MM.1S (cell line): ENCODE results near the gene PBX3.

Source experiments
- DNase-seq: peaks from one replicate; pipeline ENCODE4 v3.0.0-alpha.2; 2015
- H2AFZ ChIP-seq: fragments of 300-600 bp; sonication (generic); 2 replicates; pipeline ENCODE4 v1.6.0; 2016; ENCODE audit warnings: antibody characterized with exemption, low read length
- H3F3A ChIP-seq: fragments of 300-600 bp; sonication (generic); 2 replicates; pipeline ENCODE4 v1.6.1; 2016; ENCODE audit warnings: mild to moderate bottlenecking, antibody characterized with exemption, low read length, moderate library complexity, mixed read lengths; ENCODE audit not compliant: insufficient read depth
- H3K27ac ChIP-seq: fragments of 300-600 bp; sonication (generic); 2 replicates; pipeline ENCODE4 v1.5.1; 2016; ENCODE audit warnings: mild to moderate bottlenecking, low read length
- H3K27me3 ChIP-seq: fragments of 300-600 bp; sonication (generic); replicated peaks from 2 replicates; pipeline ENCODE4 v1.6.0; 2016; ENCODE audit warnings: low read length; ENCODE audit not compliant: insufficient read depth
- H3K36me3 ChIP-seq: fragments of 300-600 bp; sonication (generic); replicated peaks from 2 replicates; pipeline ENCODE4 v1.6.1; 2016; ENCODE audit warnings: mild to moderate bottlenecking, low read length, mixed read lengths; ENCODE audit not compliant: insufficient read depth
- H3K4me1 ChIP-seq: fragments of 300-600 bp; sonication (generic); 2 replicates; pipeline ENCODE4 v1.6.1; 2016; ENCODE audit warnings: low read length, mixed read lengths
- H3K4me2 ChIP-seq: fragments of 300-600 bp; sonication (generic); 2 replicates; pipeline ENCODE4 v1.6.0; 2016; ENCODE audit warnings: low read depth, low read length
- H3K4me3 ChIP-seq: fragments of 300-600 bp; sonication (generic); 2 replicates; pipeline ENCODE4 v1.5.1; 2016; ENCODE audit warnings: low read length, mixed read lengths
- H3K79me2 ChIP-seq: fragments of 300-600 bp; sonication (generic); 2 replicates; pipeline ENCODE4 v1.6.1; 2016; ENCODE audit warnings: mixed run types, low read length, mixed read lengths
- H3K9ac ChIP-seq: fragments of 300-600 bp; sonication (generic); 2 replicates; pipeline ENCODE4 v1.6.1; 2016; ENCODE audit warnings: low read length, mixed read lengths
- H3K9me2 ChIP-seq: fragments of 300-600 bp; sonication (generic); replicated peaks from 2 replicates; pipeline ENCODE4 v1.6.1; 2016; ENCODE audit warnings: mild to moderate bottlenecking, low read length, mixed read lengths; ENCODE audit not compliant: insufficient read depth
- H3K9me3 ChIP-seq: fragments of 300-600 bp; sonication (generic); replicated peaks from 2 replicates; pipeline ENCODE4 v1.6.1; 2016; ENCODE audit warnings: mild to moderate bottlenecking, low read length, mixed read lengths; ENCODE audit not compliant: insufficient read depth
- H4K20me1 ChIP-seq: fragments of 300-600 bp; sonication (generic); 2 replicates; pipeline ENCODE4 v1.6.1; 2016; ENCODE audit warnings: mild to moderate bottlenecking, low read length, moderate library complexity, mixed read lengths; ENCODE audit not compliant: insufficient read depth
- CTCF ChIP-seq: fragments of 300-600 bp; sonication (generic); IDR thresholded peaks from 2 replicates; pipeline ENCODE4 v1.5.1; 2016; ENCODE audit warnings: antibody characterized with exemption, low read length, mixed read lengths
- EZH2 ChIP-seq: fragments of 300-600 bp; sonication (generic); optimal IDR thresholded peaks from 2 replicates; pipeline ENCODE3; 2017; ENCODE audit warnings: low read depth, mild to moderate bottlenecking, antibody characterized with exemption, low read length, mixed read lengths
- EZH2phosphoT487 ChIP-seq: fragments of 300-600 bp; sonication (generic); IDR thresholded peaks from 2 replicates; pipeline ENCODE4 v1.6.1; 2018; ENCODE audit warnings: antibody characterized with exemption, low read length

The PBX3 gene

DNA sequence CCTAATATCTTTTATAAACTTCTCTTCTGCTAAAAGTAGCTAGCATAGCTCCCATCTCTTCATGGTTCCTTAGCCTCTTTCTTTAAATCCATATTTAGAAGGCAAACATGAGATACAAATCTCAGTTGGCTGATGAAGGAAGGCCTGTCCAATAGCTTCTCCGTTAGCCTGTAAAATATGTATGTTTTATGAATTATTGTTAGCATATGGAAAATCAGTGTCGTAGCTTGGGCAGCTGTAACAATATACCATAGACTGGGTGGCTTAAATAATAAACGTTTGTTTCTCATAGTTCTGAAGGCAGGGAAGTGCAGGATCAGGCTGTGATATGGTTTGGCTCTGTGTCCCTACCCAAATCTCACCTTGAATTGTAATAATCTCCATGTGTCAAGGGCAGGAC, 63.8 kb downstream of the PBX3 start:
- no peak overlapping the region for H3K4me3 ChIP-seq

GRCh38 chr9:125812403-125812802, 65.2 kb downstream of the PBX3 start:
- Histone ChIP-seq H2AFZ (no peak overlapping the region), H3K9ac (no peak overlapping the region), H3K79me2 (no peaks in the 10 kb centered on the region), H4K20me1 (no peaks in the 10 kb centered on the region), H3K4me3 (no peak overlapping the region), H3K4me2 (no peak overlapping the region), H3K9me3 (no peaks in the 10 kb centered on the region), H3F3A (no peaks in the 10 kb centered on the region), H3K9me2 (no peaks in the 10 kb centered on the region), H3K36me3 (no peaks in the 10 kb centered on the region), H3K4me1 (peaks cover 4% of the 10 kb centered on the region), H3K27ac (no peak overlapping the region), H3K27me3 (no peaks in the 10 kb centered on the region)
- no peak for DNase-seq
- TF ChIP-seq EZH2phosphoT487 (no peak), EZH2 (no peak), CTCF (no peak)

More for the DNA sequence above, 63.8 kb downstream of the PBX3 start:
- Histone ChIP-seq H3K27me3 (no peaks in the 10 kb centered on the region), H3K9me3 (no peaks in the 10 kb centered on the region), H3K36me3 (no peaks in the 10 kb centered on the region), H4K20me1 (no peaks in the 10 kb centered on the region), H3K9ac (no peak overlapping the region), H3K79me2 (no peaks in the 10 kb centered on the region), H3K27ac (no peak overlapping the region), H3K4me2 (no peak overlapping the region), H2AFZ (no peak overlapping the region), H3F3A (no peaks in the 10 kb centered on the region), H3K4me1 (peaks cover 4% of the 10 kb centered on the region), H3K9me2 (no peaks in the 10 kb centered on the region)
- no peak for DNase-seq
- TF ChIP-seq CTCF = no peak
- no peak for TF ChIP-seq EZH2
- no peak for TF ChIP-seq EZH2phosphoT487

DNA sequence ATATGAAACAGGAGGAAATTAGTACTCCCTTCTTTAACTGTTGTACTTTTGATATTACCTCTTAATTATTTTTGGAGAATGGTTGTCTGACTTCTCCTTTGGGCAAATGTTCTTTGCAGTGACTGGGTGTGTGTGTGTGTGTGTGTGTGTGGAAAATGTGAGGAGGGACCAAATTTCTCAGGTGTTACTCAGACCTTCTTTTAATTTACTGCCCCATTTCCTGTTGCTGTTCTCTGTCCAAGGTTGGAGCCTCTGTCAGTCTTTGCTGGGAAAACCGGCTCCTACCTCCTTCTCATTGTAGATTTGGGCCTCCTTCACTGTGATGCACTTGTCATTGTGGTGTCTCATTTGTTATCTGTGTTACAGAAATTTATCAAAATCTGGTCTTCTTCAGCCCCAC, 68.4 kb downstream of the PBX3 start:
- no peaks in the 10 kb centered on the region for H3K79me2 ChIP-seq
- H3K4me3 ChIP-seq = no peak overlapping the region
- H3K9ac ChIP-seq = no peak overlapping the region
- H3K9me2 ChIP-seq = no peaks in the 10 kb centered on the region
- no peak overlapping the region for H2AFZ ChIP-seq
- no peak for TF ChIP-seq EZH2
- peaks cover 12% of the 10 kb centered on the region for H3K4me1 ChIP-seq
- no peak overlapping the region for H3K27ac ChIP-seq
- no peaks in the 10 kb centered on the region for H4K20me1 ChIP-seq
- peaks cover 4% of the 10 kb centered on the region for H3F3A ChIP-seq
- no peaks in the 10 kb centered on the region for H3K9me3 ChIP-seq
- no peaks in the 10 kb centered on the region for H3K27me3 ChIP-seq
- no peak for DNase-seq
- no peaks in the 10 kb centered on the region for H3K36me3 ChIP-seq
- H3K4me2 ChIP-seq = no peak overlapping the region

DNA sequence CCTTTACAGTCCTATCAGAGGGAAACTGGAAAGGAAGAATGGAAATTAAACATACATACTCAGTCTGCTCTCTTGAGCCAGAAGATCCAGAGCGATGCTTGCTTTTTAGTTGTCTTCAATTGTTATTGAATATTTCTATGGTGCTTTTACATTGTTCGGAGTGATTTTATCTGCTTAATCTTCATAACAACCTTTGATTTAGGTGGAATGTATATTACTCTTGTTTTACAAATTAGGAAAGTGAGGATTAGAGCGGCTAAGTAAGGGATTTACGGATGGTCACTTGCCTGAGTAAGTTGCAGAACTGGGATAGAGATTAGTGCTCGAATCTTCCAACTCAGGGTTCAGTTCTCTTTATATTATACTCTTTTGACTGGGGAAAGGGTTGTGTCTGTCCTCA, 69.1 kb downstream of the PBX3 start:
- Histone ChIP-seq H3K27ac (no peak overlapping the region), H3K9me2 (no peaks in the 10 kb centered on the region), H2AFZ (no peak overlapping the region), H3K36me3 (no peaks in the 10 kb centered on the region), H3F3A (peaks cover 9% of the 10 kb centered on the region), H3K9ac (no peak overlapping the region), H4K20me1 (no peaks in the 10 kb centered on the region), H3K9me3 (no peaks in the 10 kb centered on the region), H3K4me2 (no peak overlapping the region), H3K4me3 (no peak overlapping the region), H3K4me1 (peaks cover 12% of the 10 kb centered on the region), H3K27me3 (no peaks in the 10 kb centered on the region), H3K79me2 (no peaks in the 10 kb centered on the region)
- no peak for DNase-seq
- TF ChIP-seq EZH2phosphoT487 (no peak), EZH2 (no peak), CTCF (no peak)
